T-helper 1 cell treated with Interleukin-12 subunit alpha and Interleukin-12 subunit beta and Interleukin-4 antibody, amounts not matched to agents 30 μg/mL and 1 μg/mL, for 36 hours (primary cell): ENCODE results near the gene CLDN6.
A peak's percentile ranks its signal among the peaks of the same experiment; 100 is the strongest.

ENCODE experiments used
- H3K27ac Mint-ChIP-seq: one replicate; pipeline ENCODE4 v1.8.0; 2021; ENCODE audit warnings: mild to moderate bottlenecking, mixed read lengths
- H3K27me3 Mint-ChIP-seq: one replicate; pipeline ENCODE4 v1.8.0; 2021; ENCODE audit warnings: low read depth, mixed read lengths
- H3K36me3 Mint-ChIP-seq: one replicate; pipeline ENCODE4 v1.8.0; 2021; ENCODE audit warnings: low read depth, mixed read lengths
- H3K4me1 Mint-ChIP-seq: one replicate; pipeline ENCODE4 v1.8.0; 2021; ENCODE audit warnings: low read depth, mixed read lengths
- H3K4me3 Mint-ChIP-seq: one replicate; pipeline ENCODE4 v1.8.0; 2021; ENCODE audit warnings: mild to moderate bottlenecking, moderate library complexity, mixed read lengths
- H3K9me3 Mint-ChIP-seq: one replicate; pipeline ENCODE4 v1.8.0; 2021; ENCODE audit warnings: mixed read lengths

CLDN6 gene

DNA sequence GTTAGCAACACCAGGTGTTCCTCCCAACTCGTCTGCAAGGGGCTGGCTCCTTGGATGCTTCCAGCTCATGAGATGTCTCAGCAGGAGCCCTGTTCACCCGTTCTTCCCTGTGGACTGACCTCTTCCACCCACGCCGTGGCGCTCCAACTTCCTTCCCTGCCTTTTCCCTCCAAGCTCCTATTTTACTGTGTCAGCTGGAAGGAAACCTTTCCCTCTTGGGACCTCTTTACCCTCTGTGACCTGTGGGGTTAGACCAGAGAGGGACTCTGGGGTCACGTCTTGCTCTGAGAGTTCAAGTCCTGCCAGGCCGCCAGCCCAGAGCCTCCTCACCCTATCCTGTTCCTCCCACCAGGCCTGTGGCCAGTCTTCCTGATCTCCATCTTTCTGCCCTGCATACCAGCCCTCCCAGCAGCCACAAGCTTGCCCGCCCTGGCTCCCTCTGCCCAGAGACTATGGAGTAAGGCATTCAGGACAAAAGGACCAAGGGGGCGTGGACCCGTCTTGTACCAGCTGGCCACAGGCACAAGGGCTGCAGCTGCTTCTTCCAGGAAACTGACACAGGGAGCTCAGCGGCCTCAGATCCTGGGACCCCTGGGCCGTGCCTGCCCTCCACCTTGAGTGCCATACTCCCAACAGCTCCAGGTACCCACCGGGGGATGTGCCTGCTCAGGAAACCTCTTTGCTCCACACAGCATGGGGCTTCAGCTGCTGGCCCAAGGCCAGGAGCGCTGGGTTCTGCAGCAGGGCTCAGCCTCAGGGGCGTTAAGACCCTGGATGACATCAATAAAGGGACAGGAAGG lies 45.8 kb downstream of the CLDN6 start:
- no peak overlapping the region for H3K27ac Mint-ChIP-seq
- H3K36me3 Mint-ChIP-seq, result peaks cover 4% of the 10 kb centered on the region
- H3K4me3 Mint-ChIP-seq, result peak overlapping the region; percentile 58
- peaks cover 13% of the 10 kb centered on the region for H3K27me3 Mint-ChIP-seq
- no peaks in the 10 kb centered on the region for H3K9me3 Mint-ChIP-seq
- H3K4me1 Mint-ChIP-seq, result peaks cover 19% of the 10 kb centered on the region

DNA sequence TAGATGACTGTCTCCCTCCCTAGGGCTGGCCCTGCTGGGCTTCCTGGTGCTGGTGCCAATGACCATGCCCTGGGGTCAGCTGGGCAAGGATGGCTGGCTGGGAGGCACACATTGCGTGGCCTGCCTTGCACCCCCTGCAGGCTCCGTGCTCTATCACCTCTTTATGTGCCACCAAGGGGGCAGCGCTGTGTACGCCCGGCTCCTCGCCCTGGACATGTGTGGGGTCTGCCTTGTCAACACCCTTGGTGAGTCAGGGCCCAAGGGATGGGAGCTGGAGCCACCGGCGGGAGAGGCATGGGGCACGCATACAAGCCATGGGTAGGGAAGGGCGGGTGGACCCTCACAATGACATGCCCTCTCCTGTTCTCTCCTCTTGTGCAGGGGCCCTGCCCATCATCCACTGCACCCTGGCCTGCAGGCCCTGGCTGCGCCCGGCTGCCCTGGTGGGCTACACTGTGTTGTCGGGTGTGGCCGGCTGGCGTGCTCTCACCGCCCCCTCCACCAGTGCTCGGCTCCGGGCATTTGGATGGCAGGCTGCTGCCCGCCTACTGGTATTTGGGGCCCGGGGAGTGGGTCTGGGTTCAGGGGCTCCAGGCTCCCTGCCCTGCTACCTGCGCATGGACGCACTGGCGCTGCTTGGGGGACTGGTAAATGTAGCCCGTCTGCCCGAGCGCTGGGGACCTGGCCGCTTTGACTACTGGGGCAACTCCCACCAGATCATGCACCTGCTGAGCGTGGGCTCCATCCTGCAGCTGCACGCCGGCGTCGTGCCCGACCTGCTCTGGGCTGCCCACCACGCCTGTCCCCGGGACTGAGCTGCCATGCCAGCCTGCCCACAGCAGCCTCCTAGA lies 46.6 kb downstream of the CLDN6 start:
- no peaks in the 10 kb centered on the region for H3K9me3 Mint-ChIP-seq
- peaks cover 19% of the 10 kb centered on the region for H3K4me1 Mint-ChIP-seq
- peaks cover 4% of the 10 kb centered on the region for H3K36me3 Mint-ChIP-seq
- H3K27ac Mint-ChIP-seq, result peak overlapping the region; percentile 52
- H3K27me3 Mint-ChIP-seq, result peaks cover 13% of the 10 kb centered on the region
- H3K4me3 Mint-ChIP-seq, result peak overlapping the region; percentile 67

DNA sequence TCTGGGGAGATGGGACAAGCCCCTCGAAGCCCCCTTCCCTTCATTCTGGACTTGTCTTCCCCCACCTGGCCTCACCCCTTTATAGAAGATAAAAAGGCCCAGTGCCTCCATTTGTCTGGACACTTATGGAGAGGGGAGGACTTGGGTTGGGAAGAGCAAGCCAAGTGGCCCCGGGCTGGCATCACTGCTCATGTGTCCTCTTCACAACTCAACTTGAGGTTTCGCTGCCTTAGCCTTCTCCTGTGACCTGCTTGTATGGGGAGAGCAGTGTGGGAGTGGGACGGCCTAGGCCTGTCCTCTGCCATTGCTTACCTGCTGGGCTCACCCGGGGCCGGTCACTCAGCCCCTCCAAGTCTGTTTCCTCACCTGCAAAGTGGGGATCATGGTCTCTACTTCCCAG lies 47.4 kb downstream of the CLDN6 start:
- H3K27me3 Mint-ChIP-seq, result peaks cover 20% of the 10 kb centered on the region
- peak overlapping the region; percentile 52 for H3K27ac Mint-ChIP-seq
- H3K9me3 Mint-ChIP-seq, result no peaks in the 10 kb centered on the region

DNA sequence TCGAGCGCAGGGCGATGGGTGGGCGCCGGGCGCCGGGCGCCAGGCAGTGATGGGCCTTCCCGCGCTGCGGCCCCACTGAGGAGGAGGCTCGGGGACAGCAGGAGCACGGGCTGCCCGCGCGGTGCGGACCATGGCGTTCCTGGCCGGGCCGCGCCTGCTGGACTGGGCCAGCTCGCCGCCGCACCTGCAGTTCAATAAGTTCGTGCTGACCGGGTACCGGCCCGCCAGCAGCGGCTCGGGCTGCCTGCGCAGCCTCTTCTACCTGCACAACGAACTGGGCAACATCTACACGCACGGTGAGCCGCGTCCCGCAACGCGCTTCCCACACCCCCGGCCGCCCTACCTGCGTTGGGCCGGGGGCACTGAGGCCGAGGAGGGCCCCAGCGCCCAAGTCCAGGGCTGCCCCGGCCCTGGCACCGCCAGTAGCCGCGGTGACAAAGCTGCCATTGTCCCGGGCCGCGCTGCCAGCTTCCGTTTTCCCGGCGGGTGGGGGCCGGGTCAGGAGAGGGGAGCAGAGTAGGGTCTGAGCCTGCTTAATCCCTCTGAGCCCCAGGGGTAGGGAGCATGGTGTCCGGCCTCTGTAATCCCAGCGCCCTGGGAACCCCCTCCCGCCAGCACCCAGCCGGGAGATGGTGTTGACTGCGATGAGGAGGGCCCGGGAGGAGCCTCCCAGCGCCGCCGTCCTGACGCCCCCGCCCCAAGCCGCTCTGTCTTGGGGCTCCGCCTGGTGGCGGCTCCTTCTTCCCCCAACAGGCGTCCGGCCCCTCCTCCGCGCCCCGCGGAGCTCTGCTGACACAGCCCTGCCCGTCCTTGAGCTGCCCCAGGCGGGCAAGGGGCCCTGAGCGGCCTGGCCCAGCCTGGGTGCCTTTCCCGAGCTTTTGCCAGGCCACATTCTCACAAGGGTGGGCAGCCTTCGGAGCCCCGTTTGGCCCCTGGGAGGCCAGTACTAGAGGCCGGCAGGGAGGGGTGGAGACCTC lies 48.1 kb downstream of the CLDN6 start:
- Mint-ChIP-seq H3K36me3 (peaks cover 4% of the 10 kb centered on the region), H3K9me3 (no peaks in the 10 kb centered on the region), H3K4me3 (peak overlapping the region; percentile 67), H3K4me1 (peaks cover 21% of the 10 kb centered on the region), H3K27ac (peak overlapping the region; percentile 41), H3K27me3 (peaks cover 26% of the 10 kb centered on the region)

More for the DNA sequence above, 47.4 kb downstream of the CLDN6 start:
- Mint-ChIP-seq H3K4me3 (peak overlapping the region; percentile 67), H3K4me1 (peaks cover 19% of the 10 kb centered on the region), H3K36me3 (peaks cover 4% of the 10 kb centered on the region)

DNA sequence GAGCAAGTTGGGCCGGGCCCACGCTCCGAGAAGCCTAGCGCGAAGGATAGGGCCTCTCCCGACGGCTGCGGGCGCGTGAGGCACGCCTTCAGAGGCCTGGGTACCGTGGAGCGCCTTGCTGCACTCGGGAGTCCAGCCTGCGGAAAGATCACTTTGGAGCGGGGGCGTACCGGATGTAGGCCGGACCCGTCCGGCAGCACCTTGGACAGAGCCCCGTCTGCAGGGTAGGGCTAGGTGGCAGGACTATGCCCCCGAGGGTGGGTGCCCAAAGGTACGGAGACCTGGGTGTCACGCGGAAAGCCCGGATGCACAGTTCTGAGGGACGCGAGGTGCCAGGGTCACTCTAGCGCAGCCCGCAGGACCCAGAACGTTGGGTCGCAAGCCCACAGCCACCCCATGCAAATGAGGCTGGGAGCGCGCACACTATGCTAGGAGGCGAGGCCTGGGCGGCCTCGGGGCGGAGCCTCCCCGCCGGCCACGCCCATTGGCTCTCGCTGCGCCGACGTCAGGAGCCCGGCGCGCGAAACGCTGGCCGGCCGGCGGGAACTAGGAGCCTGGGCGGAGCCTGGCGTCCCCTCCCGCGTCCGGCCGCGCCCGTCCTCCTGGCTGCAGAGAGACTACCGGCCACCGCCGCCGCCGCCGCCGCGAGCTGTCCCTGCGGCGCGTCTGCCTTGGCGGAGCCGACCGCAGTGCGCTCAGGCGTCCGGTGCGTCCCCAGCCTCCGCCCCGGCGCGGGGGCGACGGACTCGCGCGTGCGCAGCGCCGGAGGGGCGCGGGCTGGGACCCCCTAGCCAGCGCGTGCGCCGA lies 49.0 kb downstream of the CLDN6 start, which contains the start of gene PAQR4:
TSS of gene PAQR4 (plus strand) at position 611 of the 807 bp plus-strand sequence. CDS start 327 bp downstream, outside the sequence.
- Mint-ChIP-seq H3K4me3 (peak within 1 kb of the TSS; percentile 74), H3K27me3 (peaks cover 31% of the 10 kb centered on the region), H3K36me3 (peaks cover 4% of the 10 kb centered on the region), H3K9me3 (no peaks in the 10 kb centered on the region), H3K27ac (peak within 1 kb of the TSS; percentile 41), H3K4me1 (peaks cover 24% of the 10 kb centered on the region)

DNA sequence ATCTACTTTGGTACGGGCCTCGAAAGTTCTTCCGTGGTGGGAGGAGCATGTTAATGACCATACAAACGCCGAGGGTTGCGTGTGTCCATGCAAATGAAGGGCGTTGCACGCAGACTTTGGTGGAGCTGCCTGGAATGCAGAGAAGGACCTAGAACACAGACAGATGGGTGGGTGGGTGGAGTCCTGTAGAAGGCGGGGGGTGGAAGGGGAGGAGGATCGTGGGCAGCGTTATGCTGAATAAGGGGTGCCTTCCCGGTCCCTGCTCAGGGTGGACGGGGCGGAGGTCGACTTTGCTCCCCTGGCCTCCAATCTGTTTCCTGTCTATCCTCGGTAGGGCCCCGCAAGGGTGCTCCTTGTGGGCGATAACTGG lies 49.6 kb downstream of the CLDN6 start:
- Mint-ChIP-seq H3K9me3 (no peaks in the 10 kb centered on the region), H3K4me1 (peaks cover 24% of the 10 kb centered on the region), H3K36me3 (peaks cover 4% of the 10 kb centered on the region), H3K27me3 (peaks cover 35% of the 10 kb centered on the region), H3K27ac (no peak overlapping the region), H3K4me3 (peak overlapping the region; percentile 74)

DNA sequence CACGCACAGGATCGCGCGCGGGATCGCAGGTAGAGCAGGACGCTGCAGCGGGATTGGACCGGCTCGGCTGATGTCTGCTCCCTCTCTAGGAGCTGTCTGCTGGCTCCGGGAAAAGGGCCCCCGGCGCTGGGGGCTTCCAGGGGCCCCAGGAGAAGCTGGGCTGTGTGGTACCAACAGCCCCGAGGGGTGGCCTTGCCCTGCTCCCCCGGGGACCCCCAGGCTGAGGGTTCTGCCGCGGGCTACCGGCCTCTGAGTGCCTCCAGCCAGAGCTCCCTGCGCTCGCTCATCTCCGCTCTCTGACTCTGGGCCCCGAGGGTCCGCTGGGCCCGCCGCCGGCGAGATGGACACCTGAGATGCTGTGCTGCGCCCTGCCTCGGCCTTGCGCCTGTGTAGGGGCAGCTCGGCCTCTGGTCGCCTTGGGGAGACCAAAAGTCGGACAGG lies 50.2 kb downstream of the CLDN6 start:
- peaks cover 24% of the 10 kb centered on the region for H3K4me1 Mint-ChIP-seq
- H3K27ac Mint-ChIP-seq, result no peak overlapping the region

DNA sequence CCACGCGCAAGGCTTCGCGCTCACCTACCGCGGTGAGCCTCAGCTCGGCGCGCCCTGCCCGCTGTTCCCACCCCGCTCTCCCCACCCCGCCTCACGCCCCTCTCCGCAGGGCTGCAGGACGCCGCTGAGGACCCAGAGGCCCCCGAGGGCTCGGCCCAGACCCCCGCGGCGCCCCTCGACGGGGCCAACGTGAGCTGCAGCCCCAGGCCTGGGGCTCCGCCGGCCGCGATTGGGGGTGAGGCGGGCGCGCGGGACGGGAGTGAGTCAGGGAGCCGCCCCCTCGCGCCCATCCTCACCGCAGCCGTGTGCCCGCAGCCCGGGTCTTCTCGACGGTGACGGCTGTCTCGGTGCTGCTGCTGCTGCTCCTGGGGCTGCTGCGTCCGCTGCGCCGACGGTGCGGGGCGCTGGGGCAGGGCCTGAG lies 50.8 kb downstream of the CLDN6 start:
- H3K27ac Mint-ChIP-seq, result no peak overlapping the region
- H3K4me1 Mint-ChIP-seq, result peaks cover 24% of the 10 kb centered on the region
- no peak overlapping the region for H3K4me3 Mint-ChIP-seq
- H3K36me3 Mint-ChIP-seq, result peaks cover 4% of the 10 kb centered on the region
- H3K9me3 Mint-ChIP-seq, result no peaks in the 10 kb centered on the region
- H3K27me3 Mint-ChIP-seq, result peaks cover 43% of the 10 kb centered on the region

More for the DNA sequence above, 50.2 kb downstream of the CLDN6 start:
- H3K9me3 Mint-ChIP-seq, result no peaks in the 10 kb centered on the region
- H3K36me3 Mint-ChIP-seq, result peaks cover 4% of the 10 kb centered on the region
- no peak overlapping the region for H3K4me3 Mint-ChIP-seq
- peaks cover 38% of the 10 kb centered on the region for H3K27me3 Mint-ChIP-seq

DNA sequence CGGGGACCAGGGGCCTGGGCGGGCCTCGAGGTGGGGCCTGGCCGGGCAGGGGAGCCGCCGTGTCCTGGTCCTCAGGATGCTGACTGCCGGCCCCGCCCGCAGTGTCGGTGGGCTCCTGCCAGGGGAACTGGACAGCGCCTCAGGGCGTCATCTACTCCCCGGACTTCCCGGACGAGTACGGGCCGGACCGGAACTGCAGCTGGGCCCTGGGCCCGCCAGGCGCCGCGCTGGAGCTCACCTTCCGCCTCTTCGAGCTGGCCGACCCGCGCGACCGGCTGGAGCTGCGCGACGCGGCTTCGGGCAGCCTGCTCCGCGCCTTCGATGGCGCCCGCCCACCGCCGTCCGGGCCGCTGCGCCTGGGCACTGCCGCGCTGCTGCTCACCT lies 51.2 kb downstream of the CLDN6 start:
- Mint-ChIP-seq H3K36me3 (no peaks in the 10 kb centered on the region), H3K4me3 (no peak overlapping the region), H3K9me3 (no peaks in the 10 kb centered on the region), H3K27me3 (peaks cover 47% of the 10 kb centered on the region), H3K4me1 (peaks cover 20% of the 10 kb centered on the region), H3K27ac (no peak overlapping the region)

DNA sequence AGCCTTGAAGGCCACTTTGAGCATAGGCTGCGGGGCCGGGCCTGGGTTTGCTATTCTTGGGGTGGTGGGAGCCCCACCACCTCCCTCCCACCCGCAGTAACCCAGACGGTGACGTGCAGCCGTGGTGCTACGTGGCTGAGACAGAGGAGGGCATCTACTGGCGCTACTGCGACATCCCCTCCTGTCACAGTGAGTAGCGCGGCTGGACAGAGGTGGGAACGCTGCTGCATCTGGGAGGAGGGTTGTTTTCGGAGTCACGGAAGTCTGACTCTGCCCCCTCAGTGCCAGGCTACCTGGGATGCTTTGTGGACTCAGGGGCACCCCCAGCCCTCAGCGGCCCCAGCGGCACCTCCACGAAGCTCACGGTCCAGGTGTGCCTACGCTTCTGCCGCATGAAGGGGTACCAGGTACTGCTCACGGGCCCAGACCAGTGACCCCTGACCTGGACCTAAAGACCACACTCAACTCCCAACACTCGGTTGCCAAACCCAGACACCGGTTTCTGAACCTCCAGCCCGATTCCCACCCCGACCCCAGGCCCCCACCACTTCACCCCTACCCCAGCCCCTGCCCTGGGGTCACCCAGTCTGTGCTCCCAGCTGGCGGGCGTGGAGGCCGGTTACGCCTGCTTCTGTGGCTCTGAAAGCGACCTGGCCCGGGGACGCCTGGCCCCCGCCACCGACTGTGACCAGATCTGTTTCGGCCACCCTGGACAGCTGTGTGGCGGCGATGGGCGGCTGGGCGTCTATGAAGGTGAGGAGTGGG lies 51.8 kb downstream of the CLDN6 start:
- Mint-ChIP-seq H3K9me3 (no peaks in the 10 kb centered on the region), H3K36me3 (no peaks in the 10 kb centered on the region), H3K4me1 (peaks cover 20% of the 10 kb centered on the region), H3K27me3 (peaks cover 50% of the 10 kb centered on the region), H3K4me3 (no peak overlapping the region), H3K27ac (no peak overlapping the region)
